ENCODE results near the gene SLC35B2.

SLC35B2 gene

GRCh38 chr6:44228836-44229235 is 28.5 kb downstream of the SLC35B2 start:
- TF ChIP-seq ZBTB7A (IDR thresholded peaks at IDR 0.05; ENCODE audit: low read depth), result no peak
- no peak for TF ChIP-seq CREB1 (IDR thresholded peaks at IDR 0.05; ENCODE audit: low read depth)
- TF ChIP-seq RAD21 (IDR thresholded peaks at IDR 0.05; ENCODE audit: low read depth), result no peak
- TF ChIP-seq, protein P1, sequence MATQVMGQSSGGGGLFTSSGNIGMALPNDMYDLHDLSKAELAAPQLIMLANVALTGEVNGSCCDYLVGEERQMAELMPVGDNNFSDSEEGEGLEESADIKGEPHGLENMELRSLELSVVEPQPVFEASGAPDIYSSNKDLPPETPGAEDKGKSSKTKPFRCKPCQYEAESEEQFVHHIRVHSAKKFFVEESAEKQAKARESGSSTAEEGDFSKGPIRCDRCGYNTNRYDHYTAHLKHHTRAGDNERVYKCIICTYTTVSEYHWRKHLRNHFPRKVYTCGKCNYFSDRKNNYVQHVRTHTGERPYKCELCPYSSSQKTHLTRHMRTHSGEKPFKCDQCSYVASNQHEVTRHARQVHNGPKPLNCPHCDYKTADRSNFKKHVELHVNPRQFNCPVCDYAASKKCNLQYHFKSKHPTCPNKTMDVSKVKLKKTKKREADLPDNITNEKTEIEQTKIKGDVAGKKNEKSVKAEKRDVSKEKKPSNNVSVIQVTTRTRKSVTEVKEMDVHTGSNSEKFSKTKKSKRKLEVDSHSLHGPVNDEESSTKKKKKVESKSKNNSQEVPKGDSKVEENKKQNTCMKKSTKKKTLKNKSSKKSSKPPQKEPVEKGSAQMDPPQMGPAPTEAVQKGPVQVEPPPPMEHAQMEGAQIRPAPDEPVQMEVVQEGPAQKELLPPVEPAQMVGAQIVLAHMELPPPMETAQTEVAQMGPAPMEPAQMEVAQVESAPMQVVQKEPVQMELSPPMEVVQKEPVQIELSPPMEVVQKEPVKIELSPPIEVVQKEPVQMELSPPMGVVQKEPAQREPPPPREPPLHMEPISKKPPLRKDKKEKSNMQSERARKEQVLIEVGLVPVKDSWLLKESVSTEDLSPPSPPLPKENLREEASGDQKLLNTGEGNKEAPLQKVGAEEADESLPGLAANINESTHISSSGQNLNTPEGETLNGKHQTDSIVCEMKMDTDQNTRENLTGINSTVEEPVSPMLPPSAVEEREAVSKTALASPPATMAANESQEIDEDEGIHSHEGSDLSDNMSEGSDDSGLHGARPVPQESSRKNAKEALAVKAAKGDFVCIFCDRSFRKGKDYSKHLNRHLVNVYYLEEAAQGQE (IDR thresholded peaks at IDR 0.05; ENCODE audit: low read depth), result no peak
- TF ChIP-seq USF1 (IDR thresholded peaks at IDR 0.05), result no peak
- no peak for TF ChIP-seq FOXM1 (IDR thresholded peaks at IDR 0.05; ENCODE audit: borderline replicate concordance, low read depth)
- TF ChIP-seq TEAD4 (IDR thresholded peaks at IDR 0.05), result no peak
- no peak for TF ChIP-seq TAF1 (IDR thresholded peaks at IDR 0.05; ENCODE audit: low read depth)
- TF ChIP-seq CEBPB (IDR thresholded peaks at IDR 0.05), result no peak
- no peak for TF ChIP-seq EGR1 (IDR thresholded peaks at IDR 0.05)
- TF ChIP-seq EP300 (IDR thresholded peaks at IDR 0.05; ENCODE audit: borderline replicate concordance), result no peak
- TF ChIP-seq TCF12 (IDR thresholded peaks at IDR 0.05; ENCODE audit: low read depth), result no peak
- TF ChIP-seq, protein P2, sequence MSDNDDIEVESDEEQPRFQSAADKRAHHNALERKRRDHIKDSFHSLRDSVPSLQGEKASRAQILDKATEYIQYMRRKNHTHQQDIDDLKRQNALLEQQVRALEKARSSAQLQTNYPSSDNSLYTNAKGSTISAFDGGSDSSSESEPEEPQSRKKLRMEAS (IDR thresholded peaks at IDR 0.05), result no peak
- no peak for TF ChIP-seq NFIC (IDR thresholded peaks at IDR 0.05)
- TF ChIP-seq YY1 (IDR thresholded peaks at IDR 0.05; ENCODE audit: low read depth), result no peak

GRCh38 chr6:44228433-44228832 is 28.9 kb downstream of the SLC35B2 start:
- TF ChIP-seq YY1 (IDR thresholded peaks at IDR 0.05; ENCODE audit: low read depth), result no peak
- no peak for TF ChIP-seq EP300 (IDR thresholded peaks at IDR 0.05; ENCODE audit: borderline replicate concordance)
- TF ChIP-seq TAF1 (IDR thresholded peaks at IDR 0.05; ENCODE audit: low read depth), result no peak
- TF ChIP-seq CEBPB (IDR thresholded peaks at IDR 0.05), result no peak
- TF ChIP-seq RAD21 (IDR thresholded peaks at IDR 0.05; ENCODE audit: low read depth), result no peak
- no peak for TF ChIP-seq TCF12 (IDR thresholded peaks at IDR 0.05; ENCODE audit: low read depth)
- TF ChIP-seq EGR1 (IDR thresholded peaks at IDR 0.05), result no peak

DNA sequence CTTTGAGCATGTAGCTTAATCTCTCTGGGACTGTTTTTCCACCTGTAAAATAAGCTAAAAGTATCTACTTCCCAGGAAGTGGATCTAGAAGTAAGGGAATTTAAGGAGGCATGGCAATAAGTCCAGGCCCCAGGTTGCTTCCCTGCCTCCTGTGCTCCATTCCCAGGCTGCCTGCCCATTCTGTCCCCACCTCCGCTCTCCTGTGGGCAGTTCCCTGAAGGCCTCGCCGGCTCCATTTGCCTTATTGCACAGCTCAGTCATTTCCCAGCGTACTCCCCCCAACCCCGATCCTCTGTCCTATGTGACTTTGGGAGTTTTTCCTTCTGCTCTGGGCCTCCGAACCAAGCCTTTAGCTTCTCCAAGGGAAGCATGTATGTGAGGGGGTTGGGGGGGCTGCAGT is 29.3 kb downstream of the SLC35B2 start:
- TF ChIP-seq TEAD4 (IDR thresholded peaks at IDR 0.05) (no peak), CREB1 (IDR thresholded peaks at IDR 0.05; ENCODE audit: low read depth) (no peak)

- no peak for TF ChIP-seq FOXM1 (IDR thresholded peaks at IDR 0.05; ENCODE audit: borderline replicate concordance, low read depth)
- no peak for TF ChIP-seq ZBTB7A (IDR thresholded peaks at IDR 0.05; ENCODE audit: low read depth)
- no peak for TF ChIP-seq NFIC (IDR thresholded peaks at IDR 0.05)
- TF ChIP-seq RAD21 (IDR thresholded peaks at IDR 0.05; ENCODE audit: low read depth), result no peak
- TF ChIP-seq, protein P1 (IDR thresholded peaks at IDR 0.05; ENCODE audit: low read depth), result no peak
- TF ChIP-seq TCF12 (IDR thresholded peaks at IDR 0.05; ENCODE audit: low read depth), result no peak
- no peak for TF ChIP-seq TEAD4 (IDR thresholded peaks at IDR 0.05)
- TF ChIP-seq CREB1 (IDR thresholded peaks at IDR 0.05; ENCODE audit: low read depth), result no peak
- TF ChIP-seq TAF1 (IDR thresholded peaks at IDR 0.05; ENCODE audit: low read depth), result no peak
- TF ChIP-seq, protein P2 (IDR thresholded peaks at IDR 0.05), result no peak
- TF ChIP-seq USF1 (IDR thresholded peaks at IDR 0.05), result no peak
- no peak for TF ChIP-seq EP300 (IDR thresholded peaks at IDR 0.05; ENCODE audit: borderline replicate concordance)
- no peak for TF ChIP-seq CEBPB (IDR thresholded peaks at IDR 0.05)
- no peak for TF ChIP-seq YY1 (IDR thresholded peaks at IDR 0.05; ENCODE audit: low read depth)
- TF ChIP-seq EGR1 (IDR thresholded peaks at IDR 0.05), result no peak
These were observed 30.1 kb downstream of the SLC35B2 start for GRCh38 chr6:44227148-44227793.

- TF ChIP-seq, protein P2 (IDR thresholded peaks at IDR 0.05), result no peak
- no peak for TF ChIP-seq USF1 (IDR thresholded peaks at IDR 0.05)
- TF ChIP-seq EGR1 (IDR thresholded peaks at IDR 0.05), result no peak
- no peak for TF ChIP-seq RAD21 (IDR thresholded peaks at IDR 0.05; ENCODE audit: low read depth)
- no peak for TF ChIP-seq TEAD4 (IDR thresholded peaks at IDR 0.05)
- TF ChIP-seq, protein P1 (IDR thresholded peaks at IDR 0.05; ENCODE audit: low read depth), result no peak
- no peak for TF ChIP-seq EP300 (IDR thresholded peaks at IDR 0.05; ENCODE audit: borderline replicate concordance)
- TF ChIP-seq TAF1 (IDR thresholded peaks at IDR 0.05; ENCODE audit: low read depth), result no peak
- no peak for TF ChIP-seq YY1 (IDR thresholded peaks at IDR 0.05; ENCODE audit: low read depth)
- no peak for TF ChIP-seq CEBPB (IDR thresholded peaks at IDR 0.05)
- TF ChIP-seq ZBTB7A (IDR thresholded peaks at IDR 0.05; ENCODE audit: low read depth), result no peak
- no peak for TF ChIP-seq CREB1 (IDR thresholded peaks at IDR 0.05; ENCODE audit: low read depth)
These were observed 30.8 kb downstream of the SLC35B2 start for GRCh38 chr6:44226368-44227147.
